Kasumi-1 (cell line): ENCODE results near the gene UGT2B7.
"Not testable (repeated sequence)": the region's sequence is repeated elsewhere in the genome, so short reads cannot be mapped to it uniquely, and the experiment has no call there.

Experiments
- DNase-seq, 2 experiments: peaks; one replicate each; lab custom pipeline; 2025; lab: John Stamatoyannopoulos, UW

The UGT2B7 gene

GRCh38 chr4:69096111-69096656 lies at the start of gene UGT2B7:
TSS of gene UGT2B7 (plus strand) at chr4:69096474. CDS start at chr4:69096521, 47 bp downstream.
- no peak for DNase-seq

- DNase-seq: no peak
These were observed 46.4 kb upstream of the UGT2B7 start for GRCh38 chr4:69049860-69050259.

- not testable (repeated sequence) for DNase-seq
These were observed 45.3 kb upstream of the UGT2B7 start for GRCh38 chr4:69050853-69051575.

- DNase-seq: no peak
These were observed 44.7 kb upstream of the UGT2B7 start for GRCh38 chr4:69051576-69051943.

GRCh38 chr4:69053309-69053885 lies 42.9 kb upstream of the UGT2B7 start:
- DNase-seq: not testable (repeated sequence)

- not testable (repeated sequence) for DNase-seq
These were observed 42.2 kb upstream of the UGT2B7 start for GRCh38 chr4:69054033-69054432.

GRCh38 chr4:69054578-69055200 lies 41.6 kb upstream of the UGT2B7 start:
- peak in 1 of 2 experiments; percentile 8 for DNase-seq

- no peak for DNase-seq
These were observed 40.1 kb upstream of the UGT2B7 start for GRCh38 chr4:69056150-69056549.

- no peak for DNase-seq
These were observed 39.2 kb upstream of the UGT2B7 start for GRCh38 chr4:69056921-69057550.

- DNase-seq: no peak
These were observed 38.5 kb upstream of the UGT2B7 start for GRCh38 chr4:69057620-69058409.

GRCh38 chr4:69058410-69059059 lies 37.7 kb upstream of the UGT2B7 start:
- no peak for DNase-seq

GRCh38 chr4:69060651-69061308 lies 35.5 kb upstream of the UGT2B7 start:
- no peak for DNase-seq

- DNase-seq: no peak
These were observed 31.9 kb upstream of the UGT2B7 start for GRCh38 chr4:69064391-69064790.

- no peak for DNase-seq
These were observed 29.3 kb upstream of the UGT2B7 start for GRCh38 chr4:69066945-69067344.

- DNase-seq: no peak
These were observed 27.2 kb upstream of the UGT2B7 start for GRCh38 chr4:69069085-69069484.

- no peak for DNase-seq
These were observed 25.7 kb upstream of the UGT2B7 start for GRCh38 chr4:69070590-69070989.

- DNase-seq: no peak
These were observed 25.0 kb upstream of the UGT2B7 start for GRCh38 chr4:69071286-69071685.

- DNase-seq: no peak
These were observed 22.9 kb upstream of the UGT2B7 start for GRCh38 chr4:69073375-69073774.

- no peak for DNase-seq
These were observed 21.0 kb upstream of the UGT2B7 start for GRCh38 chr4:69075061-69075792.

- no peak for DNase-seq
These were observed 17.4 kb upstream of the UGT2B7 start for GRCh38 chr4:69078852-69079251.
